HG03354 (cell line): ENCODE results near the gene ZFYVE26.
A peak's percentile ranks its signal among the peaks of the same experiment; 100 is the strongest.
"Not testable (repeated sequence)": the region's sequence is repeated elsewhere in the genome, so short reads cannot be mapped to it uniquely, and the experiment has no call there.

Source experiments
- ATAC-seq: cut with Tn5 transposase; IDR thresholded peaks from one replicate; pipeline ENCODE4 v1.9.1; 2021; ENCODE audit warnings: mild to moderate bottlenecking; ENCODE audit not compliant: unreplicated experiment, poor library complexity, severe bottlenecking

Gene ZFYVE26

DNA sequence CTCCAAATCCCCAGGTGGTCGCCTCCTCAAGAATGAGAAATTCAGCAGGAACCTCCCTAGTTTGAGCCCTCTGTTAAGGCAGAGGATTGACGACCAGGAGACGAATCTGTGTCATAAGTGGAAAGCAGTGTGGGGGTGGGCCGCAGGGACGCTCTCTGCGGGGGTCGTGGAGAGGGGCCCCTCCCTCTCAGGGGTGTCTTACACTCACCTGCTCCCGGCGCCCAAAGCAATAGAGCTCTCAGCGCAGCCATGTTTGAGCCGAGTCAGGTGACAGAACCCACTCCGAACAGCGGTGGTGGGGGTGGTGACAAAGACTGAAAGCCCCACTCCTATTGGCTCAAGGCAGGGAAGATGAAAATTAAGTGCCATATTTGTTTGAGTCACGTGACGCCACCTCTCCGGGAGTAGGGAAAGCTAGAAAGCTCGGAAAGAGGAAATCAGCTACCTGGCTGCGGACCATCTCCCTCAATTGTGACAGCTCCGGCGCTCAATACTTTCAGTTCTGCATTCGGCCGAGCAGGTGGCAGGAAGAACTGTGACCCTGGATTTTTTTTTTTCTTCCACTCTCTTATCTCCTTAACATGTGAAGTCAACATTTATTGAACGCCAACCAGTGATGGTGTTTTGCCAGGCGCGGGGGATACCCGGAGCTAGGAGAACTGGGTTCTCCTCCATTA lies at the start of gene ZFYVE26:
Gene ZFYVE26 (minus strand): TSS at position 265 of the 677 bp plus-strand sequence. CDS start 627 bp downstream, outside the sequence.
- peak; percentile 88 for ATAC-seq

DNA sequence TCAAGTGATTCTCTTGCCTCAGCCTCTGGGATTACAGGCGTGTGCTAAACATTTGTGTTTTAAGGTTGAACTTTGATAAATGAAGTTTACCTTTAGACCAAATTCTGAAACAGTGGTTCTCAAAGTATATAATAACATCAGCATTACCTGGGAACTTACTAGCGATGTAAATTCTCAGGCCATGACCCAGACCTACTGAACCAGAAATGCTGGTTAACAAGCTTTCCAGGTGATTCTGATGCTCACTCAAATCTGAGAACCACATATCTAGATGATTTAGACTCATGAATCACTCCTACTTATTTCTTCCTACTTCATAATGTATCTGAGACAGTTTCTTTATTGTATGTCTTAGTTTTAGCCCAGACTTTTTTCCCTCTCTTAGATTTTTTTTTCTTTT lies 46.8 kb upstream of the ZFYVE26 start:
- ATAC-seq: no peak

DNA sequence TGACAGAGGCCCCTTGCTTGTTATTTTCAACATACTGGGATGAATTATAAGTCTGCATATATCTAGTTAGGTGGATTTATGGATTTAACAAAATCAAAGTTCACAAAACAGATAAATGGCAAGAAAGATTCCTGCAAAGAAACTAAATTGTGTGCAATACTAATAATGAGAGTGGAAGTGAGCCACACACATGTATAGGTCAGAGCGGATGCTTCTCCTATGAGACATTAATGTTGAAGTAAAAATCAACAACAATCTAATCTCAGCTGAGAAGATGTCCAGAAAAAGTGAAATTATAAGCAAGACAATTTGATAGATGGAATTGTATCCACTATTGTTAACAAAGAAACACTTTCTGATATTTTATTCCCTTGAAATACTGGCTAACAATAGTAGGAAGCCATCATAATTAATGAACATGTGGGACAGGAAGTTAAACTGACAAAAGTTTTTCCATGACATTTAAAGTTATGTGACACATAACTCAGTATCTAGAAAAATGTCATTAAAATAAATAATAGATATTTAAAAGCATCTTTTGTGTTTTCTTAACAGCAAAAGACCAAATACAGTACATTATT lies 42.9 kb upstream of the ZFYVE26 start:
- ATAC-seq: no peak

DNA sequence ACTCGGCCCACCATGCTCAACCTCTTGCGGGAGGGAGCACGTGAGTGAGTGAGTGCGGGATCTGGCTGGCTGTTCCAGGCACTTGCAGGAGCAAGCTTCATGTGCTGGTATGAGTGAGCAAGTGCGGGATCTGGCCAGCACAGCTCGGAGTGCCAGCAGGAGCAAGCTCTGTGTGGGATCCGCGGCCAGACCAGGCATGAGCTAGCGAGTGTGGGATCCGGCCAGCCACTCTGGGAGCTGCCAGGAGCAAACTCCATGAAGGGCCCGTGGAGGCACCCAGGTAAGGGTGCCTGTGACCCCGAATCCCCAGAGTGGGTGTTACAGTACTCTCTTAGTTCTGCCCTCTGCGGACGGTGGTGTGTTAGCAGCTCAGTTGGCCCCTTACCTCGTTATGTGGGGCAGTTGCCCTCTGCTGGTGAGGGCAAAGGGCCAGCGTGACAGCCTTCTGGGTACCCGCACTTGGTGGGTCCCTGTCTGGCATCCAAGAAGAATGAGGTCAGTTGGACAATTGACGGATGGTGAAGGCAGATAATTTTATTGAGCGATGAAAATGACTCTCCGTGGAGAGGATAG lies 41.5 kb upstream of the ZFYVE26 start:
- no peak for ATAC-seq

DNA sequence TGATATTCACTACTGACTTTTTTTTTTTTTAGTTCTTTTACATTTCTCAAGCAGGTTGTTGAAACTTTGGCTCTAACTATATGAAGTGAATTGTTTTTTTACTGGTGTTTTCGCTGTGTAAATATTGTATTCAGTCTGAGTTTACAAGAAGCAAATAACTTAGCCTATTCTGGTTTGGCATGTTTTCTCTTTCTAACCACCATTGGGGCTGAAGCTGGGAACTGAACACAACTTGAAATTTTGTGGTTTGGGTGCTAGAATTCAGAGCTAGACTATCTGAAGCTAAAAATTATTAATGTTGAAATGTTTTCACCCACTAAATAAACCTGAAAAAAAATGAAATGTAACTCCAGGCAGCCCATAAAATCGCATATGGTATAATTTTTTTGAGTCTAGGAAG lies 40.4 kb upstream of the ZFYVE26 start:
- no peak for ATAC-seq

DNA sequence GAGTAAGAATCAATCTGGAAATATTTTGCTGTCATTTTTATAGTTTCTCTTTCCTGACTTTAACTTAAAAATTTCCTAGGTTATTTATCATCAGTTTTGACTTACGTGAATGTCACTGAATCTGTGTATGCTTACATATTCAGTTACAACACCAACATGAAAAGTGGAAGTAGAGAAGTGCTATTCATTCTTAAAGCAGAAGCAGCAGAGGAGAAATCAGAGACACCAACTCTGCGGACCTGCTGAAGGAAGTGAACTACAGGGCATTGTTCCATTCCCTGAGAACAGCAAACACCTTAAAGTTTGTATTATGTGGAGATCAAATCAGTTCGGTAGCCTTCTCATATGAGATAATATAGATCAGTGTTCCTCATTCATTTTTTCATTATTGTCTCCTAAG lies 37.3 kb upstream of the ZFYVE26 start:
- no peak for ATAC-seq

DNA sequence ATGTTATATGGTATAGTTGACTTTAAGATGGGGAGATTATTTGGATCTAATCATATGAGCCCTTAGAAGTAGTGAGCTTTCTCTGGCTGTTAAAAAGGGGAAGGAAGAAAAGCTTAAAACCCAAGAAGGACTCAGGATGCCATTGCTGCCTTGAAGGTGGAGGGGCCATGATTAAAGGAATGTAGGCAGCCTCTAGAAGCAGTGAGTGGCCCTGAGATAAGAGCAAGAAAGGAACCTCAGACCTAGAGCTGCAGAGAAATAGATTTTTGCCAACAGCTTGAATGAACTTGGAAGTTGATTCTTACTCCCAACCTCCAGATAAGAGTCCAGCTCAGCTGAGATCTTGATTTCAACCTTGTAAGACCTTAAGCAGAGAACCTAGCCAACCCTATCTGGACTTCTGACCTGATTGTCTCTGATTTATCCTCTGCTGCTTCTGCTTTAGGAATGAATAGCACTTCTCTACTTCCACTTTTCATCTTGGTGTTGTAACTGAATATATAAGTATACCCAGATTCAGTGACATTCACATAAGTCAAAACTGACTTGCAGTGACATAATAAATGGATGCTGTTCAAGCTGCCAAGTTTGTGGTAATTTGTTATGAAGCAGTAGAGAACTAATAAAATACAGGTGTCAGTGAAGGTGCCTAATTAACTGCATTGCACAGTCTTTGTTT lies 36.7 kb upstream of the ZFYVE26 start:
- no peak for ATAC-seq

DNA sequence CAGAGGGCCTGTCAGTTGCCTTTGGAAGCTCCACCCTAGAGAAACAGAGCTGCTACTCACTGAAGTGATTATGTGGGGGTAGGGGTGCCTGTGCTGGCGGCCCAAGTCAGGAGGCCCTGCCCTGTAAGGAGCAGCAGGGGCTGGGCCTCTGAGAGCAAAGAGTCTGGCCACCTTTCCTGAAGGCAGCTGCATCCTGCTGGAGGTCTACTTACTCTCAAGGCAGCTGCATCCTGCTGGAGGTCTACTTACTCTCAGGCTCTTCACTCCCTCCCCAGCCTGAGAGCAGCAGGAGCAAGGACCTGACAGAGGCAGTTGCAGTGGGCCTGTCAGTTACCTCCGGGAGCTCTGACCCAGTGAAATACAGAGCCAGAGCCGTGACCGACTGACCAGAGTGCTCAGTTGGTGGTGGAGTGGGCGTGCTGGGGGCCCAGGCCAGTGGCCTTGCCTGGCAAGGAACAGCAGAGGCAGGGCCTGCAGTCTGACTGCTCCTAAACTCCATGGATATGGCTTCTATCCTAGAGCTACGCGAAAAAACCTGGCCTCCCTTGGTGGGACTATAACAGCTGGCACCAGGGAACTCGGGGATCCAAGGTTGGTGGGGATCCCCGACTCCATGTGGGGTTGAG lies 35.5 kb upstream of the ZFYVE26 start:
- no peak for ATAC-seq

DNA sequence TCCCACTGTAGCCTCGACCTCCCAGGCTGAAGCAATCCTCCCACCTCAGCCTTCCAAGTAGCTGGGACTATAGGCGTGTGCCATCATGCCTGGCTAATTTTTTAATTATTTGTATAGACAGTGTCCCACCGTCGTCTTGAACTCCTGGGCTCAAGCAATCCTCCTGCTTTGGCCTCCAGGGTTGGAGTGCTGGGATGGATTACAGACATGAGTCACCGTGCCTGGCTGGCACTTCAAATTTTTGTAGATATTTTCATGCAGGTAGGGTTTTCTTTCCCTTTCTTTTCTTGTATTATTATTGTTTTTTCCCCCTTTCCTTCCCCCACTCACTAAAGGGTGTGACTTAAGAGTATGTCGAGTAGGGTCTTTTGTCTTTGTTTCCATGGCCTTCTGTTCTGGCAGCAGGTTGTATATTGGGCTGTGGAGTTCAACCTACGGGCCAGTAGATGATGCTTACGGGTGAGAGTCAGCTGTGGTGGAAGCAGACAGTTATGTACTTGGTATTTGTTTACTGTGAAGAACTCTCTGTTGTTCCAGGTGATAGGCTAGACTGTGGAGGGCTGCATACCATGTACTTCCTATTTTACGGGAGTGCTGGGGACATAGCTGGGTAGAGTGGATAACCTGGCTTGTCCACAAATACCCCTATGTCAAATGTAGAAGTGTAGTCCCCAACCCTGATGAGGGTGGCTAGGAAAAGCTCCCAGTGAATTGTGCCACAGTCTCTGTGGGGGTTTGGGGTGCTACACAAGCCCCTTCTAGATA lies 33.9 kb upstream of the ZFYVE26 start:
- no peak for ATAC-seq

DNA sequence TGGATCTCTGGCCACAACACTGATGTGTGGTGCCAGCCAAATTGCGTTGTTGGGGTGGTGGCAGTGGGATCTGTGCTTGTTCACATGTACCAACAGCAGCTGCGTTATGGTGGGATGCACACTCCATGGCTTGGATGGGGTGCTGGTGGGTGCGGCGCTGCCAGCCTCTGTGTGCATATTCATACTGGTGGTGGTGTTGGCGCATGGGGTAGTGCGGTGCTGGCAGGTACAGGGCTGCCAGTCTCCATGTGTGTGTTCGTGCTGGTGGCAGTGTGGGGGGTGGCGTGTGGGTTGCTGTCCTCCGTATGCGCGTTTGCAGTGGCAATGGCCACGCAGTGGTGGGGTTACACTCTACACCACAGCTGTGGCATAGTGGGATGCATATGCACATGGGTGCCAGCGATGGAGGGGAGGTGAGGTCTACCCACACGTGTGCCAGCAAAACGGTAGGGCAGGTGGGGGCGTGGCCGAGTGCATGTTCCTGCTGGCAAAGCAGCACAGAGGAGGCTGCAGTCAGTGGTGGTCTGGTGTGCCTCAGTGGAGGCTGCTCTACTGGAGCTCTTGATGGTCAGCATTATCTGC lies 29.7 kb upstream of the ZFYVE26 start:
- ATAC-seq: no peak

DNA sequence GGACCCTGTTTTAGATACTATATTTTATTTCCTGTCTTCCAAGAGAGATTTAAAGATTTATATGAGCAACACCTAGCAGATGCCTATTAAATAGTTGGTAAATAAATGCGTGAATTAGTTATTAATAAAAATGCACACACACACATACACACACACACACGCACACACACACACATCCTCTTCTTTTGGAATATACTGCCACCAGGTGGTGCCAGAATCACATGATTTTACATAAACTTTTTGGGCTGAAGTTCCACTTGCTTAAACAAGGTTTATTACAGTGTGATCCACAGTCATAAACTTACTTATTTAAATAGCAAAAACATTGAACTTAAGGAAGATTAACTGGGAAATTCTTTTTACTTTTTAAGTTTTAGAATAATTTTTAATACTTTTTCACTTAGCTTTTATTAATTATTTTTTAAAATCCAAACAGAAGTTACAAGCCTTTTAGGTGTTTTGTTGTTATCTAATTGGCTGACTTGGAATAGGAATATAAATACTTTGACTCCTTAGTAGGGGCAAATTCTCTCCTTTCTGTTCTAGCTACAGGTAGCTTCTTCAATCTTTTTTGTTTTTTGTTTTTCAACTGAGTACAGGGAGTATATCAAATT lies 20.7 kb upstream of the ZFYVE26 start:
- no peak for ATAC-seq

DNA sequence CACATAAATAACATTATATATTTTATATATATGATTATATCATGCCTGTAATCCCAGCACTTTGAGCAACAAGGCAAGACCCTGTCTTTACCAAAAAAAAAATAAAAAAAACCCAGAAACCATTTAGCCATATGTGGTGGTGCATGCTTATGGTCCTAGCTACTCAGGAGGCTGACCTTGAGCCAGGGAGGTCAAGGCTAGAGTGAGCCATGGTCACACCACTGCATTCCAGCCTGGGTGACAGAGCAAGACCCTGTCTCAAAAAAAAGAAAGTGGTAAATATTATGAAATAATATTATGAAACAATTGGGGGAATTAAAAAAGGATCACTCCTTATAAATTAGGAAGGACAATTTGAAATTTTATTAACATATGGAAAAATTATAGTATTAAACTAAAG lies 19.2 kb upstream of the ZFYVE26 start:
- ATAC-seq: no peak

DNA sequence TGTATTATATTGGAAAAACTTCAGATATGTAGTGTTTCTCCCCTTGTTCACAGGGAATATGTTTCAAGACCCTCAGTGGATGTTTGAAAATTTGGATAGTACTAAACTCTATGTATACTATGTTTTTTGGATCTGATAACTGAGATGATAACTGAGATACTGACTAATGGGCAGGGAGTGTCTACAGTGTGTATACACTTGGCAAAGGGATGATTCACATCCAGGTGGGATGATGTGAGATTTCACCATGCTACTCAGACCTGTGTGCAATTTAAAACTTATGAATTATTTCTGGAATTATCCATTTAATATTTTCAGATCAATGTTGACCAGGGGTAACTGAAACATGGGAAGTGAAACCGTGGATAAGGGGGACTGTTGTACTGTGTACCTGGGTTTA lies 17.0 kb upstream of the ZFYVE26 start:
- no peak for ATAC-seq

DNA sequence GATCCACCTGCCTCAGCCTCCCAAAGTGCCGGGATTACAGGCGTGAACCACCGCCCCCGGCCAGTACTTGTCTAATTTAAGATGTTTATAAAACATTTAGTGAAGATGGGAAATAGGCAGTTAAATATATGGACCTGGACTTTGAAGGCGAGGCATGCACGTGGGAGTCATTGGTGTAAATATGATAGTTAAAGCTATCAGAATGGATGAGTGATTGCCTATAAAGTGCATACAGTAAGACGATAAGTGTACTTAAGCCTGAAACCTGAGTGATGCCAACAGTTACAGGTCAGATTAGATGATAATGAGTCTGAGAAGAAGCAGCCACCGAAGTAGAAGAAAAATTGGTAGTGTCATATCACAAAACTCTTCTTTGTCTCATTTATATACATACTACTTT lies 14.7 kb upstream of the ZFYVE26 start:
- no peak for ATAC-seq

DNA sequence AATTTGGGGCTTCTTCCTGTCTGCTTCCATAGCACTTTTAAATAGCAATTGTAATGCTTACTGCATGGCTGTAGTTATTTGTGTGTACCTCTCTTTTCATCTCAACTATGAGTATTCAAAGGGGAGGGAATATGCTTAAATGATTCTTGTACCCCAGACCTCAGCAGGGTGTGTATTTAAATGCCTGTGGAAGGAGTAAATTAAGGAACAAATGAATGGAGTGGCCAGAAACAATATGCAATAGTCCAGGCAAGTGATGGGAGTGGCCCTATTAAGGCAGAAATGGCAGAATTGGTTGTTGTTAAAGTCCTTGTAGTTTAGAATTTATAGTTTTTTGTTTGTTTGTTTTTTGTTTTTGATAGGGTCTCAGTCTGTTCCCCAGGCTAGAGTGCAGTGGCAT lies 4.7 kb upstream of the ZFYVE26 start:
- ATAC-seq: no peak

DNA sequence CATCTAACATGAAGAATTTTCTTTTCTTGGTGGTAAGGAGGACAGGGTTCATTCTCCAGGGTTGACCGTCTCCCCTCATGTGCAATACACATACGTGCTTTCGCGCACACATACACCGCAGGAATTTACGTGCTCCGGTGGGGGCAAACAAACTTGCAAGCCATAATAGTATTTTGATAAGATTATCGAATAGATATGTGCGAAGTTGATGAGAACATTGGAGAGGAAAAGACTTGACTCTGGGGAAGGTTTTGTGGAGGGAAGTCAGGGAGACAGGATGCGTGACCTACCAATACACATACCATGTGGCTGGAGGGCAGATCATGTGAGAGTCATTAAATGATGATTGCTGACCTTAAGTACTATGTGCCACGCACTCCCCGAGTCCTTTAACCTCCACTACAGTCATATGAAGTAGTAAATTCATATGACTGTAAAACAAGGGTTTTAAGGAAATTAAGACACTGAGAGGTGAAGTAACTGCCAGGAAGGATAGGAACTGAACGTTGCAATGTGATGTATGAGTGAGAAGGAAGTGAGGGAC lies 4.1 kb upstream of the ZFYVE26 start:
- ATAC-seq: no peak

DNA sequence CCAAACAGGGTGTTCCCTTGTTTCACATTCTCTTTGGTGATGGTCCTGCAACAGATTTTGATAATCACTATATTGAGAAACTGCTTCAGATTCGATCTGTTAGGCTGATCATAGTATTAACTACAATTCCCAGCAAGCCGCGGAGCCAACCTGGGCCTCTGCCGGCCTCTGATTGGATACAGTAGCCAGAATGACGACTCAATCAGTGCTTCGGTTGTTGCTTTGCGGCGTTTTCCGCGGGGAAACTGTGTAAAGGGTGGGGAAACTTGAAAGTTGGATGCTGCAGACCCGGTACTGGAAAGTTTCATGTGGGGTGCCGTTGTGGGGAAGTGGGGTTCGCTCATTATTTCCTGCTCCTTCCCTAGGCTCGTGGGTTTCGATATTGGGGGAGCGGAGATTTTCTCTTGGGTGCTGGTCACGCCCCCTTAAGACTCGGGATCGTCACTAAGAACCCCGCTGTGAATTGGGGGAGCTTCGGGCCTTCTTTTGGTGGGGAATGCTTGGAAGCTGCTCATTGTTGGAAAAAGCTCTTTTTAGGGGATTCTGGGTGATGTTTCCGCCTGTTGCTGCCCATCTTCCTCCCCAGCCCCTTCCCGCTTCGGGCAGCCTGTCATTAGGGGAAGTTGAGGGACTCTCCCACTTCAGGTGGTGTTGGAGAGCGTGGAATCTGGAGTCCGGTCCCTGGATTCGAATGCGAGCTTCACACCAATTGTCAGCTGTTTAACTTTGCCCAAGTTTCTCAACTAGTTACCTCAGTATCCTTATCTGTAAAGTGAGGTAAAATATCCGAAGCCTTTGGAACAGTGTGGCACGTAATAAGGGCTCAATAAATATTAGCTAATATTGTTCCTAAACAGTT lies 3.4 kb upstream of the ZFYVE26 start, which contains the start of gene RAD51B:
Gene RAD51B (plus strand): TSS at position 217 of the 859 bp plus-strand sequence.
- ATAC-seq: peak; percentile 70

DNA sequence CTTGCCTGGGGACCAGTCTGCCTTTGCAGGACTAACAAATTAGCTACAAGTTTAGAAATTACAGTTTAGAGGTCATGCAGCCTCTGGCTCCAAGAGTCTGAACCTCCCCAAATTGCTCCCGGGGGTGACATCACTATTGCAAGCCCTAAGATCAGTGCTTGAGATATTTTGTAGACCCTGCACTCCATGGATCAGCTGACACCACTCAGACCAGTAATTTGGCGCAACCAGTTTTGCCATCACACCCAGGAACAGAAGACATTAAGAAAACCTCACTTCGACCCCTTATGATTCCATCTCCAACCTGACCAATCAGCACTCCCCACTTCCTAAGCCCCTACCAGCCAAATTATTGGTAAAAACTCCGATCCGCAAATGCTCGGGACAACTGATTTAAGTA lies 2.1 kb upstream of the ZFYVE26 start:
- not testable (repeated sequence) for ATAC-seq
